Suprapubic skin (tissue), 4 donors: Measurements from ENCODE around the gene PLCG2. TPM values are rescaled to one million over a fixed set of nuclear protein-coding genes. Genes with fewer than 3 reads are reported as not detected.

Experiments used
- DNase-seq, 2 donors: peaks; one replicate each; pipeline ENCODE4 v3.0.0-alpha.2; 2019; ENCODE audit warnings: low spot score in 2 of 2
- H3K27ac ChIP-seq: fragments of 200-600 bp; sonication (generic); one replicate; pipeline ENCODE4 v1.5.1; 2019
- H3K27me3 ChIP-seq: fragments of 200-600 bp; sonication (generic); one replicate; pipeline ENCODE4 v1.5.1; 2019
- H3K36me3 ChIP-seq: fragments of 200-600 bp; sonication (generic); one replicate; pipeline ENCODE4 v1.5.1; 2019
- H3K4me1 ChIP-seq: fragments of 200-600 bp; sonication (generic); one replicate; pipeline ENCODE4 v1.5.1; 2019
- H3K4me3 ChIP-seq: fragments of 200-600 bp; sonication (generic); one replicate; pipeline ENCODE4 v1.5.1; 2019; ENCODE audit warnings: mild to moderate bottlenecking
- H3K9me3 ChIP-seq: fragments of 200-600 bp; sonication (generic); one replicate; pipeline ENCODE4 v1.5.1; 2019
- EP300 ChIP-seq: sonication (generic); formaldehyde crosslinking; IDR thresholded peaks from one replicate; pipeline ENCODE4 v1.6.1; 2017; ENCODE audit warnings: antibody characterized with exemption
- POLR2A ChIP-seq, 2 donors: fragments of 450-650 bp; IDR thresholded peaks; one replicate each; pipeline ENCODE4 v1.6.1; 2017; ENCODE audit warnings: antibody characterized with exemption in 2 of 2, mild to moderate bottlenecking in 2 of 2, moderate library complexity in 2 of 2
- POLR2AphosphoS5 ChIP-seq, 3 donors: sonication (generic); formaldehyde crosslinking; IDR thresholded peaks; one replicate each; pipeline ENCODE4 v1.6.1; 2017; ENCODE audit warnings: antibody characterized with exemption in 3 of 3
- WGBS: methylation state at CpG from one replicate; pipeline ENCODE4 v1.1.5; 2018; 5-methylcytosine and 5-hydroxymethylcytosine counted together
- total RNA-seq, 4 donors: library from RNA; depleted of rRNA; stranded (reverse); fragments of >200 nt; gene quantifications; one replicate each; pipeline ENCODE4 v1.1.0, GENCODE V29; 2016
- TF ChIP-seq, protein P1 (sequence below), 2 donors: fragments of 200-600 bp in 1 of 2; fragments of 450-650 bp in 1 of 2; sonication (generic) in 1 of 2; IDR thresholded peaks; one replicate each; pipeline ENCODE4 v1.5.1; 2016 to 2019; ENCODE audit warnings: antibody characterized with exemption in 2 of 2, mild to moderate bottlenecking in 1 of 2, moderate library complexity in 1 of 2

Gene PLCG2
- total RNA-seq, 4 donors from 2014 or later: 6.5 to 24.1 (median 10.5) TPM

DNA sequence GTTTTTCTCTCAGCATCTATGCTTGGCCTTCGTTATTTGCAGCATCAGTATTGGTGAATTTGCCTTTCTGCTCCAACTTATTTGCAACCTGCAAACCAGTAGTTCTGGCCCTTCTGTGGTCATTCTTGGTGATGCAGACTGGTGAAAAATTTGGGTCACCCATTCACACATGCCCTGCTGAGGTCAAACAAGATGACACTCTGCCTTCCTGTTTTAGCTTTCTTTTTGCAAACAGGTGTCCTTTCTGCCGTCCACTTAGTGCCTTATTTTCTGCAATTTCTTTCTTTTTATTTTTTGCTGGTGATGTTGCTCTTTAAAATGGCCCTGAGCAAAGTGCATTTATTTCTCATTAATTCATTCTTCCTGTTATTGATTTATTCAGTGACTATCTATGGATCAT is 31.3 kb downstream of the PLCG2 start:
- Histone ChIP-seq H3K27ac (no peak overlapping the region), H3K4me3 (no peak overlapping the region), H3K9me3 (no peaks in the 10 kb centered on the region), H3K27me3 (no peaks in the 10 kb centered on the region), H3K36me3 (no peaks in the 10 kb centered on the region), H3K4me1 (no peaks in the 10 kb centered on the region)
- WGBS: 82% methylated on average over 2 of the region's 2 CpGs
- no peak for DNase-seq
- TF ChIP-seq POLR2A (IDR thresholded peaks at IDR 0.05): no peak
- TF ChIP-seq, protein P1, sequence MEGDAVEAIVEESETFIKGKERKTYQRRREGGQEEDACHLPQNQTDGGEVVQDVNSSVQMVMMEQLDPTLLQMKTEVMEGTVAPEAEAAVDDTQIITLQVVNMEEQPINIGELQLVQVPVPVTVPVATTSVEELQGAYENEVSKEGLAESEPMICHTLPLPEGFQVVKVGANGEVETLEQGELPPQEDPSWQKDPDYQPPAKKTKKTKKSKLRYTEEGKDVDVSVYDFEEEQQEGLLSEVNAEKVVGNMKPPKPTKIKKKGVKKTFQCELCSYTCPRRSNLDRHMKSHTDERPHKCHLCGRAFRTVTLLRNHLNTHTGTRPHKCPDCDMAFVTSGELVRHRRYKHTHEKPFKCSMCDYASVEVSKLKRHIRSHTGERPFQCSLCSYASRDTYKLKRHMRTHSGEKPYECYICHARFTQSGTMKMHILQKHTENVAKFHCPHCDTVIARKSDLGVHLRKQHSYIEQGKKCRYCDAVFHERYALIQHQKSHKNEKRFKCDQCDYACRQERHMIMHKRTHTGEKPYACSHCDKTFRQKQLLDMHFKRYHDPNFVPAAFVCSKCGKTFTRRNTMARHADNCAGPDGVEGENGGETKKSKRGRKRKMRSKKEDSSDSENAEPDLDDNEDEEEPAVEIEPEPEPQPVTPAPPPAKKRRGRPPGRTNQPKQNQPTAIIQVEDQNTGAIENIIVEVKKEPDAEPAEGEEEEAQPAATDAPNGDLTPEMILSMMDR (IDR thresholded peaks at IDR 0.05): no peak
- no peak for TF ChIP-seq EP300
- TF ChIP-seq POLR2AphosphoS5 (IDR thresholded peaks at IDR 0.05): no peak

DNA sequence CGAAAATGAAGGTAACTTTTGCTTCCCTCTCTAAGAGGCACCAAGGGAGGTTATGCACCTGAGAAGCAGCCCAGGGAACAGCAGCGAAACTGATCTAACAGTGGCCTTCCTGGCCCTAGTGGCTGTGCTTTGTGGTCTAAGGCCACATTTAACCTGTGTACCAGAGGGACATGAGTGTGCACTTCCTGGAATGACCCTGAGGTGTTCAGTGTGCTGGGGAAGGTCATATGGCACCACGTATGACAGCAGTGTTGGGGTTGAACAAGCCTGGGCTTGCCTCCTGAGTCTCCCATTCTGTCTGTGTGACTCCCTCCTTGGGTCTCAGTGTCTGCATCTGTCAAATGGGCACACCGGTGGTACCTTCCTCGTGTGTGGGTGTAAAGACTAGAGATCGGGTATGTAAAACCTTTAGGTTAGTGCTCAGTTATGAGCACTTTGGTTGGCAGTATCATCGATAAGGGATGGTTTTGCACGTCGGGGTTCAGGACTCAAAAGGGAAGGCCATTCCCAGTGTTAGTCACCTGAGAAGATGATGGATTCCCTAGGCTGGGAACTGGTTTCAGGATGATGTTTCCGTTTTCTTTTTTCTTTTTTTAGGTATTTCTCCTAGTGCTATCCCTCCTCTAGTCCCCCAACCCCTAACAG is 31.9 kb downstream of the PLCG2 start:
- H3K27me3 ChIP-seq: no peaks in the 10 kb centered on the region
- H3K36me3 ChIP-seq: no peaks in the 10 kb centered on the region
- WGBS: 88% methylated on average over 10 of the region's 10 CpGs
- no peak for DNase-seq
- H3K4me3 ChIP-seq: no peak overlapping the region
- H3K9me3 ChIP-seq: no peaks in the 10 kb centered on the region
- no peak overlapping the region for H3K27ac ChIP-seq
- H3K4me1 ChIP-seq: no peaks in the 10 kb centered on the region
- TF ChIP-seq, protein P1 (IDR thresholded peaks at IDR 0.05): no peak
- TF ChIP-seq POLR2AphosphoS5 (IDR thresholded peaks at IDR 0.05) (no peak), POLR2A (IDR thresholded peaks at IDR 0.05) (no peak), EP300 (no peak)

DNA sequence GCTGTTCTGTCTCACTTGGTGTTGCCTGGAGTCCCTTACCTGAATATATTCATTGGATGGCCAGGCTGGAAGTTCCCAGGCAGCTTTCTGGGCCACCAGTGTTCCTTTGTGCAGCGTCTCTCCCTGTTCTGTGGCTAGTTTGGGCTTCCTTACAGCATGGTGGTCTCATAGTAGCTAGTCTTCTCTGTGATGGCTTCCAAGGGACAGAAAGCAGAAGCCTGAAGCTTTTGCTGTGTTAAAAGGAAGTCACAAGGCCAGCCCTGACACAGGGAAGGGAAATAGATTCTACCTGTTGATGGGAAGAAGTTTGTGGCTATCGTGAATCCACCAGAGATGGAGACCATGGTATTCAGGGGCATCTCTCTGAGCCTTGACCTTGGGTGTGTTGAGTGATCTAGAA is 34.6 kb downstream of the PLCG2 start:
- TF ChIP-seq POLR2A (IDR thresholded peaks at IDR 0.05) (no peak), EP300 (no peak), POLR2AphosphoS5 (IDR thresholded peaks at IDR 0.05) (no peak)
- TF ChIP-seq, protein P1 (IDR thresholded peaks at IDR 0.05): no peak
- Histone ChIP-seq H3K4me3 (no peak overlapping the region), H3K27me3 (no peaks in the 10 kb centered on the region), H3K36me3 (no peaks in the 10 kb centered on the region), H3K9me3 (no peaks in the 10 kb centered on the region), H3K27ac (no peak overlapping the region), H3K4me1 (no peaks in the 10 kb centered on the region)
- 80% methylated on average over 2 of the region's 2 CpGs for WGBS
- DNase-seq: no peak

DNA sequence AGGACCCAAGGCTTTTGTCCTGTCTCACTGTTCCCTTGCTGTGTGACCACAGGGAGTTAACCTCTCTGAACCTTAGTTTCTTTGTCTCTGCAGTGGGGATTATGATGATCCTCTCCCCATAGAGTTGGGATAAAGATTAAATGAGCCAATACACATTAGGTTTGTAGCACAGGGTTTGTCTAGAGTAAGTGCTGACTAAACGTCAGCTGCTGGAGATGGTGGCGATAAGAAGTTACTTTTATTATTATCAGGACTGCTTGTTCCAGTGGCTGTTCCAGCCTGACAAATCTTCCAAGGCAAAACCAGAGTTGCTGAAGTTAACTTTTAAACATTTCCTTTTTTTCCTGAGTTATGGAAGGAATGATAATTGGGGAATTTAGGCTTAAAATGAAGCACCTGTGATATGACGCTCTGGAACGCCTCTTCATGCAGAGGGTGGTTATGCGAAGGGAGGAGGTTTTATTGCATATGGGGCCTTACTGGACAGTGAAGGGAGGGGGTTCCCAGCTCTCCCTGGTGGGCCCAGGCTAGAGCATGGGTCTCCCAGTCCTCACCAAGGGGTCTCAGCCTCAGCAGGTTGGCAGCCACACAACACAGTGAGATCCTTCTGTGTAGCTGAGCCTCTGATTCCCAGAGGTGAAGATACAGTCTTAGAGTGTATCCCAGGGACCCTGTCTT is 35.8 kb downstream of the PLCG2 start:
- WGBS: 69% methylated on average over 5 of the region's 5 CpGs
- Histone ChIP-seq H3K36me3 (no peaks in the 10 kb centered on the region), H3K9me3 (no peaks in the 10 kb centered on the region), H3K27ac (no peak overlapping the region), H3K4me3 (no peak overlapping the region), H3K27me3 (no peaks in the 10 kb centered on the region), H3K4me1 (no peaks in the 10 kb centered on the region)
- no peak for DNase-seq
- TF ChIP-seq POLR2A (IDR thresholded peaks at IDR 0.05): no peak
- TF ChIP-seq, protein P1 (IDR thresholded peaks at IDR 0.05): no peak
- TF ChIP-seq POLR2AphosphoS5 (IDR thresholded peaks at IDR 0.05): no peak

DNA sequence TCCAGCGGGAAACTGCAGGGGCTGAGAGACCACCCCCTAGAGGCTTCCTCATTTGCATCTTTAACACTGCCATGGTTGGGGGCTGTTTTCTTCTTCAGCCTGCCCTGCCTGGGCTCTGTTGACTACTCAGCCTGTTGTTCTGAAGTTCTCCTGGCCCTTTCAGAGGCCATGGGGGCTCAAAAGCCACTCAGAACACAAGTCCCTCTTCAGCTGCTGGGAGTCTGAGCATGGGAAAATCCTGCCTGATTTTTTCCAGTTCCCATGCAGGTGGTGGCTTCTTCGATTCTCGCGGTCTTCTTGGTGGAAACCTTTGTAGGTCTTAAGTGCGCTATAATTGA is 36.3 kb downstream of the PLCG2 start:
- no peak overlapping the region for H3K27ac ChIP-seq
- no peaks in the 10 kb centered on the region for H3K4me1 ChIP-seq
- DNase-seq: no peak
- H3K27me3 ChIP-seq: no peaks in the 10 kb centered on the region
- no peaks in the 10 kb centered on the region for H3K36me3 ChIP-seq
- H3K4me3 ChIP-seq: no peak overlapping the region
- TF ChIP-seq POLR2AphosphoS5 (IDR thresholded peaks at IDR 0.05): no peak
- TF ChIP-seq, protein P1 (IDR thresholded peaks at IDR 0.05): no peak
- TF ChIP-seq POLR2A (IDR thresholded peaks at IDR 0.05): no peak
- no peak for TF ChIP-seq EP300
- WGBS: 72% methylated on average over 5 of the region's 5 CpGs
- no peaks in the 10 kb centered on the region for H3K9me3 ChIP-seq
